Activated CD4-positive, alpha-beta T cell treated with anti-CD3 and anti-CD28 coated beads for 1 hour (primary cell): ENCODE data around the gene KIF26A.

Experiments
- DNase-seq: peaks from one replicate; pipeline ENCODE4 v3.0.0-alpha.2; 2020

Gene KIF26A

GRCh38 chr14:104138098-104138717 lies at the start of gene KIF26A:
Gene KIF26A, plus strand, starts transcription at chr14:104138587. Its CDS starts 136 bp downstream, at chr14:104138723.
- DNase-seq = no peak

DNA sequence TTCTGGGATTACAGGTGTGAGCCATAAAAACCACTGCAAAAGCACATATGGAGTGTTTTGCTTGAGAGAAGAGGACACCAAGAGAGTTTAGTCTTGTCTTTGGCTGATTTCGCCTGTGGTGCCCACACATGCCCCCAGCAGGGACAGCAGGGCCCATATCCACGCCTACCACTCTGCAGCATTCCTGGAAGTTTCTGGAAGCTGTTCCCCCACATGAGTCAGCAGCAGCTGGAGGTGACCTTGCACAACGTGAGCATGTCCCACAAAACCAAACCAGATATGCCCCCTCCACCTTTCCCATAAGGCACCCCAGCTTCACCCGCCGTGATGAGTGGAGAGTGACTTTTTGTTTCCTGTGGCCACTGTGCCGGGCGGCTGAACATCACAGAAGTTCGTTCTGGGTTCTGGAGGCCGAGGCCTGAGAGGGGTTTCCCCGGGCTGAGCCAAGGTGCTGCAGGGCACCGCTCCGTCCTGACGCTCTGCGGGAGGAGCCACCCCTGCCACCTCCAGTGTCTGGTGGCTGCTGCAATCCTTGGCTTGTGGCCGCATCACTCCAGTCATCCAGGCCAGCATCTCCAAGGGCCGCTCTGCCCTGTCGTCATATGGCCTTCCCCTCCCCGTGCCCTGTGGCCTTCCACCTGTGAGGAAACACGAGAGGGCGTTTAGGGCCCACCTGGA lies 48.2 kb upstream of the KIF26A start:
- DNase-seq = no peak

DNA sequence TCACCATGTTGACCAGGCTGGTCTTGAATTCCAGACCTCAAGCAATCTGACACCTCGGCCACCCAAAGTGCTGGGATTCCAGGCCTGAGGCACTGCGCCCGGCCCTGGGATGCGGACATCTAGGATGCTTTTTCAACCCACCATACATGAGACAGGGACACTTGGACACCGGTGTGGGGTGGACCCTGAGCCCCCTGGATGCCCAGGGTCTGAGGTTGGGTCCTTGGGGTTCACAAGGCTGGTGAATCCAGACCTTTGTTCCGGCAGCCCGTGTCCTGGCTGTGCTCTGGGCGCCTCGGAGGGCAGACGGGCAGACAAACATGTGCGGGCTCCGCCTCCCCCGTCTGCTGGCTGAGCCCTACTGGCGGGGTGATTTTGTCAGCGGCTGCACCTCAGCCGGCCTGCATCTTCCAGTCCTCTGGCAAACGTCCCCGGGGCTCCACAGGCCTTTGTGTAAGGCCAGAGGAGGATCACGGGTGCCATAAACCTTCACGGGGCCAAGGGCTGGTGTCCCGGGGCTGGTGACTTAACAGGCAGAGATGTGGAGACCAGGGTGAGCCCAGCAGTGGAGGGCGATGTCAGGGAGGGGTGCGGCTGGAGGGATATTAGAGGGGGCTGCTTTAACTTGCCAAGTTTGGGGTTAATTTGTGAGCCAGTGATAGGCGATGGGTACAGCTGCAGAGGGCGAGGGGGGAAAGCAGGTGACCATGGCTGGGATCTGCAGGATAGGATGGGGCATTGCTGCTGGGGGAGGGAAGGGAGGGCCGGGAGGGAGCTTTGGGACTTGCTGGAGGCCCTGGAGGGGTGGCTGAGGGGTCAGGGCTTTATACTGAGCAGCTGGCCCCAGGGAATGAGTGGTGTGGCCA lies 47.1 kb upstream of the KIF26A start:
- no peak for DNase-seq

GRCh38 chr14:104091927-104092771 lies 46.2 kb upstream of the KIF26A start:
- no peak for DNase-seq

DNA sequence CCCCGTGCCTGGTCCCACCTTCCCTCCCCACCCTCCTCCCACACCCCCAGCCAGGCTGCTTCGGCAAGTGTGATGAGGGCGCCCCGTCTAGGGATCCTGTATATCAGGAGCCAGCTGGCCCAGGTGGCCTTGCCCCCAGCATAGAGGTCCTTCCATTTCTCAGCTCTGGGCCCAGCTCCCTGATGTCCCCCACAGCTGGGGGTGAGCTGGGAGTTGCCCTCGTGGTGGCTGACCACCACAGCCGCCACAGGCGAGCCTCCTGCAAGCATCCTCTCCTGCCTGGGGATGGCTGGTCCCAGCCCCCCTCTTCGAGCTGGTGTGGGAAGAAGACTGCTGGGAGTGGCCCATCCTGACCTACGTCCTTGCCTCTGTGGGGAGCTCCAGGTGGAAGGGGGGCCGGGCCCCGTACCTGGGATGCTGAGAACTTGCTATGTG lies 45.4 kb upstream of the KIF26A start:
- no peak for DNase-seq

GRCh38 chr14:104093366-104094055 lies 44.9 kb upstream of the KIF26A start:
- DNase-seq = no peak

DNA sequence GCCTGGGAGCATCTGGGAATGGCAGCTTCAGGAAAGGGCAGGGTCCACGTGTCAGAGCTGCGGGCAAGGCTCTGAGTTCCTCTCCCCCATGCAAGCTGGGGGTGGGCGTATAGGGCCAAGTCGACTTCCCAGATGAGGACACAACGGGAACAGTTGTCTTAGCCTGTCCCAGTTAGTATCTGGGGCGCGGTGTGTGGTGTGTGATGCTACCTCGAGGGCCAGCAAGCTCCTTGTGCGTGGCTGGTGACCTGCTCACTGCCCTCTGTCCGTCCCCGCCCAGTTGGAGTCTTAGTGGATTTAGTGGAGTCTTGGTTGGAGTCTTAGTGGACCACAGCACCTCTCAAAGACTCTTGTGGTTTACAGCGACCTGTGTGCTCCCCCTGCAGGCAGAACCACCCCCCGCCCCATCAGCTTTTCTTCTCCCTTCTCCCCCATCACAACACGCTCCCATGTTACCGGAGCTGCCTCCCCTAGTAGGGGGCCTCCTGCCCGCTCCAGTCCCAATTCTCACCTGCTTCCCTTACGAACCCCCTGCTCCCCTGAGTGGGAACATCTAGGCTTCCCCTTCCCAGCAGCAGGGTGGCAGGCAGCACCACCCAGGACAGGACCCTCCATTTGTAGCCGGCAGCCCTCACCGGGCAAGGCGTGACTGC lies 44.2 kb upstream of the KIF26A start:
- no peak for DNase-seq

DNA sequence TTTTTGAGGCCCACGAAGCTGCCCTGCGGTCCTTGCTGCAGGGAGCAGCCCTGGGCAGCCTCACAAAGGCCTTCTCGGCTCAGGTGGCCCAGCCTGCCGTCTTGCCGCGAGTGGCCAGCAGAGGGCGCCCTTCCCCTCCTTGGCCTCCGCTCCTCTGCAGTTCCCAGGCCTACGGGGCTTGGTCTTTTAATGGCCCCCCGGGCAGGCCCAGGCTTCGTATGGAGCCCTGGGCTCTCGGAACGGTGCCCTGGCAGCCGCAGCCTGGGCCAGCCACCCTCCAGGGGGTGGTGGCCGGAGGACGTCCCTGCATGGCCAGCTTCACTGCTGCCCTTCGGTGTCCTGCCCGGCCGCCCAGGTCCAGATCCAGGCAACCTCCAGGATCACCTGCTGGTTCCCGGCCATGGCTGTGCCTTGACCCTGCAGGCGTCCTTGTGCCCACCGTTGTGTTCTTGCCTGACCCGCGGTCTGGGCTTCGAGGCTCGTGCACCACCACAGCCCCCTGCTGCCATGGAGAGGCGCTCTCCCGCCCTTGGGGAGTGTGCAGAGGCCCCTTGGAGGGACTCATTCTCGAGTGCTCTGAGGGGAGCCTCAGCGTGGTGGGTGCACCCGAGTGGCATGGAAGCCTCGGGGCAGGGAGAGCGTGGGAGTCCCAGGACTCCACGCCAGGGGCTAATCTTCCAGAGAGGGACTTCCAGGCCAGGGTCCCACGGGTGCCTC lies 43.5 kb upstream of the KIF26A start:
- DNase-seq = peak; percentile 60

DNA sequence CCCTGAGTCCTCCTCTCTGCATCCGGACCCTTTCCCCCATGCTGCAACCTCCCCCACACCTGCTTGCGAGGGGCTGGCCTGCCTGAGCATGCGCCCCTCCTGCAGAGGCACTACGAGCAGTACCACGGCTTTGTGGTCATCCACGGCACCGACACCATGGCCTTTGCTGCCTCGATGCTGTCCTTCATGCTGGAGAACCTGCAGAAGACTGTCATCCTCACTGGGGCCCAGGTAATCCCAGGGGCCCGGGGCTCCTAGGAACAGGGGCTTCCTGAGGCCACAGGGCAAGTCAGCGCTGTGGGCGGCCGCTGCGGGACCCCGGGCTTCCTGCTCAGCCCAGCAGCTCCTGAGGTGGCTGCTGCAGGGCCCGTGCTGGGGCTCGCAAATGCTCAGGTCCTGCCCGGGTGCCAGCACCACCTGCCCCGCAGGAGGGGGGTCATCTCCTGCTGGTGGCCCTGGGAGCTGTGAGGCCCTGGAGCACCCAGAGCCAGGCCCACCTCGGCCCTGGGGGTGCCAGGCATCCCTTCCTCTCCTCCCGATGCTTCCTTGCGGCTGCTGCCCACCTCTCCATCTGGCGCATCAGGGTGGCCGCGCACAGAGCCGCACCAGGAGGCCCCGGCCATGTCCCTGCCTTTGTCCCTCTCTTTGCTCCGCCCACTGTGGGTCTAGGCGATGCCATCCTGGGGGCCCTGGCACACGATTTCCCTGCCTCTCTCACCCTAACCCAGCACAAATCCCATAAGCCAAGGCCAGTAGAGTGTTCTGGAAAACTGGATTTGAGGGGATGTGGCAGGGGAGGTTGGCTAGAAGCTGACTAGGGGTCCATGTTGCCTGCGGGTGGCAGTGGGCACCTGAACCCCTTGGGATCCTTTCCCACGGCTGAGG lies 42.7 kb upstream of the KIF26A start:
- no peak for DNase-seq

GRCh38 chr14:104096318-104096717 lies 42.1 kb upstream of the KIF26A start:
- no peak for DNase-seq

GRCh38 chr14:104096751-104097700 lies 41.4 kb upstream of the KIF26A start:
- no peak for DNase-seq

DNA sequence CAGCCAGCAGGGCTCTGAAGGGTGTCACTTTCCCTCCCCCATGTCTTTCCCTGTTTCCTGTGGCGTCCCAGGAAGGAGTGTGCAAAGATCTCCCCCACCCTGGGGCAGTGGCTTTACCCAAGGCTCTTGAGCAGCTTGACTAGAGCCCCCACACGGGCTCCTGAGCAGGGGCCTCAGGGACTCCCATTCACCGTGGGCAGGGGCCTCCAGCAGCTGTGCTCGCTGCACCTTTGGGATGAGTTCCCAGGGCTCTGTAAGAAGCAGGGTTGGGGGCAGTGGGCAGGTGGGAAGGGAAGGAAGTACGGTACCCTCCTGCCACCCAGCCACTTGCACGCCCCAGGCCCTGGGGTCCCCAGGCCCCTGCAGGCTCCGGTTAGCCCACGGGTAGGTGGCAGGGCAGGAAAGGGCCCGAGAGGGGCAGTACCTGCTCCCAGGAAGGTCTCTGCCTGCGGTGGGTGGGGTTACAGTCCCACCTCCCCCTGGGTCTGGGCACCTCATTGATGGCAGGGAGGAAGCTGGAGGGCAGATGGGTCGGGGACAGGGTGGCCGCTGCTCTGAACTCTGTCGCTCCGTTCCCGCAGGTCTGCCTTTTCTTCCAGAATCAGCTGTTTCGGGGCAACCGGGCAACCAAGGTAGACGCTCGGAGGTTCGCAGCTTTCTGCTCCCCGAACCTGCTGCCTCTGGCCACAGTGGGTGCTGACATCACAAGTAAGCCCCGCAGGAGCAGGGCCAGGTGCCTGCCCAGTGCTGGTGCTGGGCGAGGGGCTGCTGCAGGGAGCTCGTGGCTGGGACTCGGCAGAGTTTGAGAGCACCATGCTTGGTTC lies 39.9 kb upstream of the KIF26A start:
- DNase-seq = no peak

GRCh38 chr14:104099096-104100041 lies 39.0 kb upstream of the KIF26A start:
- DNase-seq = no peak

- no peak for DNase-seq
Observed at GRCh38 chr14:104100171-104101085, 38.0 kb upstream of the KIF26A start.

DNA sequence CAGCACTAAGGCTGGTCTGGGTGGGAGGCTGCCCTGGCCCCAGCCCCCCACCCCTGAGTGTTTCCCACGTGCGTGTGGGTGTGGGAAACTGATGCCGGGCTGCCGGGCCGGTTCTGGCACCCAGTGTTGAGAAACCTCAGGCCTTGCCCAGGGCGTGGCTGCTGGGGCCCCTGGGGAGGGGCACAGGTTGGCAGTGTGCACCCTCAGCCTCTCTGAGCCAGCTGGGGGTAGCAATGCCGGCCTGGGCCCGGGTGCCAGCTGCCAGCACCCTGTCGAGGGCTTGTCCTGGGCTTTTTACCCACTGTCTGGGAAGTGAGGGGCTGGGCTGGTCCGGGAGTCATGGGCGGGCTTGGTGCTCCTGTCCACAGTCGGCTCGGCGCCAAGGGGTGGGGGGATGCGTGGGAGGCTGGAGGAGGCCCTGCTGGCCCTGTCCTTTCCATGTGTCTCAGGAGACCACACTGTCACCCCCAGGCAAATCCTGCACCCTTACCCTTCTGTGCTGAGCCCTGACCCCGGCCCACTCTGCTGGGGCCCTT lies 37.2 kb upstream of the KIF26A start:
- DNase-seq = no peak
